Keratinocyte (primary cell): ENCODE measurements around the gene DDR2. TPM values are rescaled to one million over a fixed set of nuclear protein-coding genes. Genes with fewer than 3 reads are reported as not detected.

Experiments used
- DNase-seq: peaks from one replicate; pipeline ENCODE4 v3.0.0-alpha.2; 2011; ENCODE audit warnings: low read depth, missing footprints, low spot score
- FAIRE-seq: peaks from 2 replicates; lab custom pipeline; 2011; peaks lifted over from hg19 to GRCh38; lab: Jason Lieb, UNC
- H2AFZ ChIP-seq: 2 replicates; pipeline ENCODE4 v1.6.0; 2012; ENCODE audit warnings: low read length, control low read depth, inconsistent platforms; ENCODE audit not compliant: control insufficient read depth
- H3K27ac ChIP-seq: 2 replicates; pipeline ENCODE4 v1.5.1; 2011; ENCODE audit warnings: low read length; ENCODE audit not compliant: control insufficient read depth, insufficient read depth
- H3K27me3 ChIP-seq: 3 replicates; pipeline ENCODE4 v1.6.0; 2011; ENCODE audit warnings: low read length; ENCODE audit not compliant: control insufficient read depth, insufficient read depth; ENCODE audit errors: extremely low read depth
- H3K36me3 ChIP-seq, 2 experiments: 2 replicates in 1 of 2; 3 replicates in 1 of 2; pipeline ENCODE4 v1.5.1; 2011; ENCODE audit warnings: low read length in 2 of 2, mild to moderate bottlenecking in 1 of 2; ENCODE audit not compliant: control insufficient read depth in 2 of 2, insufficient read depth in 2 of 2; ENCODE audit errors: extremely low read depth in 1 of 2
- H3K4me1 ChIP-seq: 3 replicates; pipeline ENCODE4 v1.5.1; 2011; ENCODE audit warnings: low read length; ENCODE audit not compliant: control insufficient read depth, insufficient read depth; ENCODE audit errors: extremely low read depth
- H3K4me2 ChIP-seq: 3 replicates; pipeline ENCODE4 v1.6.0; 2011; ENCODE audit warnings: low read depth, low read length; ENCODE audit not compliant: control insufficient read depth, insufficient read depth; ENCODE audit errors: extremely low read depth
- H3K4me3 ChIP-seq, 3 experiments: fragments of 200-600 bp in 1 of 3; sonication (generic) in 1 of 3; 2 replicates in 2 of 3; 3 replicates in 1 of 3; pipeline ENCODE4 v1.5.1; 2011 to 2016; ENCODE audit warnings: low read length in 3 of 3, mild to moderate bottlenecking in 3 of 3, control low read depth in 2 of 3, inconsistent platforms in 1 of 3, low read depth in 1 of 3, mixed read lengths in 1 of 3, mixed run types in 1 of 3, moderate library complexity in 1 of 3; ENCODE audit not compliant: control insufficient read depth in 2 of 3, insufficient read depth in 2 of 3; ENCODE audit errors: extremely low read depth in 1 of 3
- H3K79me2 ChIP-seq: 2 replicates; pipeline ENCODE4 v1.6.0; 2012; ENCODE audit warnings: low read length; ENCODE audit not compliant: control insufficient read depth, insufficient read depth
- H3K9ac ChIP-seq: 3 replicates; pipeline ENCODE4 v1.6.0; 2011; ENCODE audit warnings: low read length; ENCODE audit not compliant: control insufficient read depth, insufficient read depth; ENCODE audit errors: extremely low read depth
- H3K9me1 ChIP-seq: 3 replicates; pipeline ENCODE4 v1.6.0; 2011; ENCODE audit warnings: low read length; ENCODE audit not compliant: control insufficient read depth, insufficient read depth; ENCODE audit errors: extremely low read depth
- H3K9me3 ChIP-seq: 2 replicates; pipeline ENCODE4 v1.5.1; 2012; ENCODE audit warnings: low read depth, low read length; ENCODE audit not compliant: control insufficient read depth
- H4K20me1 ChIP-seq: 3 replicates; pipeline ENCODE4 v1.6.0; 2011; ENCODE audit warnings: low read length; ENCODE audit not compliant: control insufficient read depth, insufficient read depth; ENCODE audit errors: extremely low read depth
- EZH2 ChIP-seq: IDR thresholded peaks from one replicate; pipeline ENCODE4 v1.6.1; 2012; ENCODE audit warnings: inconsistent platforms, mild to moderate bottlenecking, low read length, moderate library complexity
- dilution Hi-C: fragments of 300-500 bp; cut with MboI; formaldehyde crosslinking; loops from one replicate; pipeline ENCODE4 v1.7.0; 2020; ENCODE audit warnings: low sequenced_read_pairs; ENCODE audit not compliant: extremely low pct_ligation_motif_present
- polyA plus RNA-seq, 5 experiments: library from polyadenylated mRNA; depleted of rRNA in 3 of 5; stranded (reverse) in 3 of 5; stranded (forward) in 1 of 5; unstranded in 1 of 5; fragments of >200 nt; gene quantifications; 1 replicate in 1 of 5; 2 replicates in 3 of 5; 3 replicates in 1 of 5; pipeline versions ENCODE4 v1.2.1 to v1.2.3, GENCODE V29; 2011 to 2012; ENCODE audit warnings: missing spikeins in 2 of 5, low read depth in 1 of 5, low replicate concordance in 1 of 5
- TF ChIP-seq, protein P1 (sequence below), 3 experiments: IDR thresholded peaks in 1 of 3; conservative IDR thresholded peaks in 1 of 3; optimal IDR thresholded peaks in 1 of 3; 2 replicates in 2 of 3; 3 replicates in 1 of 3; pipeline versions ENCODE3 to v1.5.1; 2011; ENCODE audit warnings: low read length in 3 of 3, mild to moderate bottlenecking in 3 of 3, moderate library complexity in 2 of 3, control low read depth in 1 of 3, inconsistent platforms in 1 of 3; ENCODE audit not compliant: insufficient read depth in 2 of 3; ENCODE audit errors: extremely low read depth in 1 of 3

DDR2 gene
- polyA plus RNA-seq, 1 donor (not counting 4 experiments of a cell fraction or from before 2014, with no cell fraction given): 0.39 TPM

- Histone ChIP-seq H3K79me2 (no peaks in the 10 kb centered on the region), H3K9me3 (no peaks in the 10 kb centered on the region), H3K27me3 (no peaks in the 10 kb centered on the region), H3K4me2 (no peak overlapping the region), H3K9ac (no peak overlapping the region), H3K4me3 (no peak overlapping the region), H3K27ac (no peak overlapping the region), H2AFZ (no peak overlapping the region), H3K4me1 (no peaks in the 10 kb centered on the region), H3K36me3 (no peaks in the 10 kb centered on the region), H3K9me1 (no peaks in the 10 kb centered on the region), H4K20me1 (no peaks in the 10 kb centered on the region)
- FAIRE-seq (no peak), DNase-seq (no peak)
- no peak for TF ChIP-seq EZH2
- TF ChIP-seq, protein P1, sequence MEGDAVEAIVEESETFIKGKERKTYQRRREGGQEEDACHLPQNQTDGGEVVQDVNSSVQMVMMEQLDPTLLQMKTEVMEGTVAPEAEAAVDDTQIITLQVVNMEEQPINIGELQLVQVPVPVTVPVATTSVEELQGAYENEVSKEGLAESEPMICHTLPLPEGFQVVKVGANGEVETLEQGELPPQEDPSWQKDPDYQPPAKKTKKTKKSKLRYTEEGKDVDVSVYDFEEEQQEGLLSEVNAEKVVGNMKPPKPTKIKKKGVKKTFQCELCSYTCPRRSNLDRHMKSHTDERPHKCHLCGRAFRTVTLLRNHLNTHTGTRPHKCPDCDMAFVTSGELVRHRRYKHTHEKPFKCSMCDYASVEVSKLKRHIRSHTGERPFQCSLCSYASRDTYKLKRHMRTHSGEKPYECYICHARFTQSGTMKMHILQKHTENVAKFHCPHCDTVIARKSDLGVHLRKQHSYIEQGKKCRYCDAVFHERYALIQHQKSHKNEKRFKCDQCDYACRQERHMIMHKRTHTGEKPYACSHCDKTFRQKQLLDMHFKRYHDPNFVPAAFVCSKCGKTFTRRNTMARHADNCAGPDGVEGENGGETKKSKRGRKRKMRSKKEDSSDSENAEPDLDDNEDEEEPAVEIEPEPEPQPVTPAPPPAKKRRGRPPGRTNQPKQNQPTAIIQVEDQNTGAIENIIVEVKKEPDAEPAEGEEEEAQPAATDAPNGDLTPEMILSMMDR (optimal IDR thresholded peaks at IDR 0.05 in 1 of 3, IDR thresholded peaks at IDR 0.05 in 1 of 3, conservative IDR thresholded peaks at IDR 0.05 in 1 of 3; ENCODE audit: extremely low read depth in 1 of 3, insufficient read depth in 2 of 3, low read length in 3 of 3): no peak
- dilution Hi-C loops: no loop called here
These were observed 77.0 kb downstream of the DDR2 start for GRCh38 chr1:162709132-162709860.

- Histone ChIP-seq H2AFZ (no peak overlapping the region), H3K36me3 (no peaks in the 10 kb centered on the region)
- no peak for FAIRE-seq
These were observed 77.6 kb downstream of the DDR2 start for GRCh38 chr1:162709870-162710269.

More at GRCh38 chr1:162709870-162710269, 77.6 kb downstream of the DDR2 start:
- Histone ChIP-seq H4K20me1 (no peaks in the 10 kb centered on the region), H3K4me2 (no peak overlapping the region), H3K27ac (no peak overlapping the region), H3K4me3 (no peak overlapping the region), H3K9me3 (no peaks in the 10 kb centered on the region), H3K9me1 (no peaks in the 10 kb centered on the region), H3K79me2 (no peaks in the 10 kb centered on the region), H3K4me1 (no peaks in the 10 kb centered on the region), H3K9ac (no peak overlapping the region), H3K27me3 (no peaks in the 10 kb centered on the region)
- dilution Hi-C loops: no loop called here
- no peak for DNase-seq
- TF ChIP-seq, protein P1 (optimal IDR thresholded peaks at IDR 0.05 in 1 of 3, IDR thresholded peaks at IDR 0.05 in 1 of 3, conservative IDR thresholded peaks at IDR 0.05 in 1 of 3; ENCODE audit: extremely low read depth in 1 of 3, insufficient read depth in 2 of 3, low read length in 3 of 3): no peak
- TF ChIP-seq EZH2: no peak
